ENCODE data around the gene MED12. TPM values are rescaled to one million over a fixed set of nuclear protein-coding genes. Genes with fewer than 3 reads are reported as not detected.

Gene MED12
- total and polyA plus RNA-seq, 10 of the 15 experiments (the other 5 are each of a cell fraction or from before 2014, with no cell fraction given), result 0.68 to 28.5 (median 13.7) TPM

GRCh38 chrX:71095981-71096759 is 22.2 kb upstream of the MED12 start:
- peak overlapping the region; percentile 62 for H3K9ac ChIP-seq (ENCODE audit: control insufficient read depth, insufficient read depth, low read length)
- no peaks in the 10 kb centered on the region for H3K27me3 ChIP-seq (replicated peaks in 1 of 2; ENCODE audit: control insufficient read depth in 2 of 2, insufficient read depth in 2 of 2, low read length in 1 of 2)
- WGBS (ENCODE audit: insufficient coverage, insufficient replicate concordance, low lambda C conversion rate, missing lambda C conversion rate), result 34% methylated on average over 34 of the region's 46 CpGs
- H4K20me1 ChIP-seq (ENCODE audit: control insufficient read depth, insufficient read depth), result no peaks in the 10 kb centered on the region
- H3K4me3 ChIP-seq, result peak overlapping the region; percentile 64
- no peaks in the 10 kb centered on the region for H3K36me3 ChIP-seq (ENCODE audit: control insufficient read depth in 2 of 2, insufficient read depth in 2 of 2, low read length in 1 of 2)
- ChIA-PET RAD21 (ENCODE audit: unreplicated experiment) (interaction anchor here (0.6 to 2.4 kb wide), 3 partner anchors 16 to 187 kb away, joined by 5 to 10 read pairs (median 5); partner anchors contain the start of genes IL2RG and NONO), CTCF (interaction anchor here (2.0 to 2.3 kb wide), 2 partner anchors 15 to 22 kb away, joined by 10 to 22 read pairs; partner anchors contain the start of genes IL2RG and MED12), SMC1A (ENCODE audit: uncharacterized antibody, unreplicated experiment) (interaction anchor here (0.7 to 2.7 kb wide), 3 partner anchors 22 to 84 kb away, joined by 3 to 10 read pairs (median 7); partner anchors contain the start of gene MED12), POLR2A (interaction anchor here (1.1 to 1.3 kb wide), 2 partner anchors 15 to 86 kb away, joined by 3 to 4 read pairs; partner anchors contain the start of gene IL2RG)
- peak overlapping the region; percentile 81 for H2AFZ ChIP-seq (ENCODE audit: control insufficient read depth, low read depth, low read length)
- TSS peak; percentile 87 for BruUV-seq (replicated peaks)
- FAIRE-seq (no peak), ATAC-seq (peak; percentile 45), DNase-seq (ENCODE audit: low read depth, low spot score) (no peak)
- no peaks in the 10 kb centered on the region for H3K4me1 ChIP-seq (ENCODE audit: control insufficient read depth, insufficient read depth, low read length)
- H3K27ac ChIP-seq (ENCODE audit: control insufficient read depth, insufficient read depth), result no peak overlapping the region
- in situ Hi-C loops (cut with MboI), result no loop called here
- TF ChIP-seq NBN (IDR thresholded peaks at IDR 0.05), result 0 out of 2 replicates have a peak, but pooled peaks have one; percentile 15
- TF ChIP-seq PKNOX1 (IDR thresholded peaks at IDR 0.05), result no peak
- no peak for TF ChIP-seq WRNIP1 (IDR thresholded peaks at IDR 0.05; ENCODE audit: borderline replicate concordance, low read depth, low read length)
- TF ChIP-seq MXI1 (IDR thresholded peaks at IDR 0.05; ENCODE audit: low read depth, low read length), result 0 out of 2 replicates have a peak, but pooled peaks have one; percentile 12
- TF ChIP-seq LARP7 (IDR thresholded peaks at IDR 0.05), result 0 out of 2 replicates have a peak, but pooled peaks have one; percentile 12
- peak; percentile 25; the same call in 1 of the 2 replicates for TF ChIP-seq POLR2A (IDR thresholded peaks at IDR 0.05; ENCODE audit: low read depth, low read length)
- peak overlapping the region; percentile 79 for H3K4me2 ChIP-seq (ENCODE audit: control insufficient read depth, insufficient read depth)
- intact Hi-C loops (cut with micrococcal nuclease; ENCODE audit: unreplicated experiment), result loop anchor here (10.0 kb wide), 1 partner anchor 189 kb away; the partner anchor contains the start of gene NONO
- no peaks in the 10 kb centered on the region for H3K79me2 ChIP-seq (ENCODE audit: control insufficient read depth, insufficient read depth, low read length)
- H3K9me3 ChIP-seq (replicated peaks; ENCODE audit: control insufficient read depth, insufficient read depth, low read length), result no peaks in the 10 kb centered on the region
